ENCODE measurements around the gene DDI2.

DDI2 gene

DNA sequence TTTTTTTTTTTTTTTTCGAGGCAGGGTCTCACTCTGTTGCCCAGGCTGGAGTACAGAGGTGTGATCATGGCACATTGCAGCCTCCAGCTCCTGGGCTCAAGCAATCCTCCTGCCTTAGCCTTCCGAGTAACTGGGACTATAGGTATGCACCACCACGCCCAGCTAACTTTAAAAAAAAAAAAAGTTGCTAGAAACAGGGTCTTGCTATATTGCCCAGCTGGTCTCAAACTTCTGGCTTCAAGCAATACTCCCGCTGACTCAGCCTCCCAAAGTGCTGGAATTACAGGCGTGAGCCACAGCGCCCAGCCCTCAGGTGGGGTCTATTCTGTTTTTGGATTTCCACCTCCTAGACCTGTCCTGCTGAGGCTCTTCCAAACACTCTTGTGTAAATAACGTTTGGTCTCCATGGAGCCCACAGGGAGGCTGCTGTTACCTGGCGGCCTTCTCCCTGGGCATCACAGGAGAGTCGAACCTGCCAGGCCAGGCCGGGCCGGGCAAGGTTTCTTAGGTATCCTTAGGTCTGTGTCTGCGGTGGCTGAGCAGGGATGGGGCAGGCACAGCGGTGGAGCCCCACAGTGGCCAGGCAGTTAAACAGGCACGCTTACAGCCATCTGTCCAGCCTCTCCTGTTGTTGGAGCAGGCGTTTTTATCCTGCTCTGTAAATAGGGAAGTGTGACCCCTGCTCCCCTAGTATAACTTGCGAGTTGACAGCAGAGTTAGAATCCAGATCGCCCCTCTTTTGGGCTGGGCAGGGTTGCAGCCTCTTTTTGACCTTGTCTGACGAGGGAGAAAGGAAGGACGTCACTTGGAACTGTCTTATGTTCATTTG lies 85.7 kb downstream of the DDI2 start:
- no peak for DNase-seq (ENCODE audit: low read depth)

DNA sequence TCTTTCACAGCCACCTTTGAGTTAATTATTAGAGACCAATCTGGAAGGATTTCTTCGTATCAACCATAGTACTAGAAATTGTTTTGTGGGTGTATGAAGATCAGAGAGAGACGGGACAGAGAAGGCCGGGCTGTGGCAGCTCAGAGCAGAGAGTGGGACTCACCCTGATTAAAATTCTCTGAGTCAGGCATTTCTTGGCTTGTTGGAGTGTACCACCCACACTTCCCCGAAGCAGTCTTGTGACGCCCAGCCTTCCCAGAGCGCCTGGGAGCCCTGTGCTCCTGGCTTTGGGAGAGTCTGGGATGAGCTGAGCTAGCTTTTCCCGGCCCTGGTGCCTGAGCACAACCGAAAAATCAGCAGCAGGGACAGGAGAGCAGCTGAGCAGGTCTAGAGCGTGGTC lies 86.3 kb downstream of the DDI2 start:
- DNase-seq (ENCODE audit: low read depth): peak; percentile 85

DNA sequence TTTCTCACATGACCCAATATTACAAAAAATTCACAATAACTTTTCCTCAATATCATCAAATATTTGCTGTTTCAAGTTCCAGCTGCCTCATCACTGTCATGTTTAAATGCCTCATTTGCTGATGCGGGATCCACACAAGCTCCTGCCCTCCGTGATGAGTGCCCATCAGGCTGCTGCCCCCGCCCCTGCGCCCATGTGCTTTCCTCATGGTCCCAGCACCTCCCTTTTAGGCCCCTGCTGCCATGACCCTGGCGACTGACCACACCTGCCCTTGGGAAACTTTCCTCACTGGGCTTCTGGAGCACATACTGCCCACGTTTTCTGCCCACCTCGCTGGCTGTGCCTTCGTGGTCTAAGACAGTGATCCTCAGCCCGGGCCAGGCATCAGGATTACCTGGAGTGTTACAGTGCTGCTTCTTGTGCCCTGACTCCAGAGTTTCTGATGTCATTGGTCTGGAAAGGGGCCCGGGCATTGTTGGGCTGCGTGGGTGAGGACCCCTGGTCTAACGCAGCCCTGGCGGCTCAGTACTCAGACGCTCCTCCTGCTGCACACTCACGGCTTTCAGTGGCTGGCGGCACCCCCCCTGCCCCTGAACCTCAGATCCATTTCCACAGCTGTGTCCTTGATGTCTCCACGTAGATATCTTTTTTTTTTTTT lies 87.4 kb downstream of the DDI2 start:
- no peak for DNase-seq (ENCODE audit: low read depth)

DNA sequence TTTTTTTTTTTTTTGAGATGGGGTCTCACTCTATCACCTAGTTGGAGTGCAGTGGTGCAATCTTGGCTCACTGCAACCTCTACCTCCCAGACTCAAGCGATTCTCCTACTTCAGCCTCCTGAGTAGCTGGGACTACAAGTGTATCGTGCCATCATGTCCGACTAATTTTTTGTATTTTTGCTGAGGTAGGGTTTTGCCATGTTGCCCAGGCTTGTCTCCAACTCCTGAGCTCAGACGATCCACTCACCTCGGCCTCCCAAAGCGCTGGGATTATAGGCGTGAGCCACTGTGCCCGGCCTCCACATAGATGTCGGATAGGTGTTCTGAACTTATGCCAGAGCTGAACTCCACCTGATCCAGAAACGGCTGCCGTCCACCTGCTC lies 87.9 kb downstream of the DDI2 start:
- DNase-seq (ENCODE audit: low read depth): no peak

DNA sequence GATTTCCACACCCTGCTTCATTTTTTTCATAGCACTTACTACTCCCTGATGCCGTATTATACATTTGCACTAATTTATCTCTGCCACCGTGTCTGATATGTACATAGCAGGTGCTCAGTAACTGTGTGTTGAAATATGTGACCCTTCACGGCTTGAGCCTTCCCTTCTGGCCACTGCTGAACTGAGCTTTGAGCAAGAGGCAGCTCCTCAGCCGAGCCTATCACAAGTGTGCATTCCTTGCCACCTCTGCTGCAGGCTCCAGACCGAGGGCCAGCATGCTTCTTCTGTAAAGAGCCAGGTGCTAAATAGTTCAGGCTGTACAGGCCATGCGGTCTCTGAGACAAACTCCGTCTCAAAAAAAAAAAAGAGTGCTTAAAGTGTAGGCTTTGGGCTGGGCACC lies 89.5 kb downstream of the DDI2 start:
- no peak for DNase-seq (ENCODE audit: low read depth)

DNA sequence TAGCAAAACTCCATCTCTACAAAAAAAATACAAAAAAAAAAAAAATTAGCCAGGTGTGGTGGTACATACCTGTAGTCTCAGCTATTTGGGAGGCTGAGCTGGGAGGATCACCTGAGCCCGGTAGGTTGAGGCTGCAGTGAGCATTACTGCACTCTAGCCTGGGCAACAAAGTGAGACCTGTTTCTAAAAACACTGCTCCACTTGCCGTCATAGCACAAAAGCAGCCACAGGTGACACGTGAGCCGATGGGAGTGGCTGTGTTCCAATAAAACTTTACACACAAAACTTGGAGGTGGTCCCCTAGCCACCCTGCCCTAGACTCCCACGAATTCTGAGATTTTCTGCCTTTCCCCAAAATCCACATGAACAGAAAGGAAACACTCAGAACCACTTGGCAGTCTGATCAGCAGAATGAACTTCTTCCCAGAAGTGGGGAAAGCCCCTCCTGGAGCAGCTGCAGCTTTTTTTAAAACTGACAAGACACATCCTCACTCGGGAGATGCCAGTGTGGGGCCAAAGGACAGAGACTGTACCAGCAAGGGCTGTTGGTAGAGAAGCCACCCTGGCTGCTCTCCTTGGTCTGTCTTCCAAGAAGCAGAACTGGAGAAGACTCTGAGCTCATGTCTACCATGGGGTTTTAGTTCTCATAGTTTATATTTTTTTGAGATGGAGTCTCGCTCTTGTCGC lies 90.1 kb downstream of the DDI2 start:
- no peak for DNase-seq (ENCODE audit: low read depth)

DNA sequence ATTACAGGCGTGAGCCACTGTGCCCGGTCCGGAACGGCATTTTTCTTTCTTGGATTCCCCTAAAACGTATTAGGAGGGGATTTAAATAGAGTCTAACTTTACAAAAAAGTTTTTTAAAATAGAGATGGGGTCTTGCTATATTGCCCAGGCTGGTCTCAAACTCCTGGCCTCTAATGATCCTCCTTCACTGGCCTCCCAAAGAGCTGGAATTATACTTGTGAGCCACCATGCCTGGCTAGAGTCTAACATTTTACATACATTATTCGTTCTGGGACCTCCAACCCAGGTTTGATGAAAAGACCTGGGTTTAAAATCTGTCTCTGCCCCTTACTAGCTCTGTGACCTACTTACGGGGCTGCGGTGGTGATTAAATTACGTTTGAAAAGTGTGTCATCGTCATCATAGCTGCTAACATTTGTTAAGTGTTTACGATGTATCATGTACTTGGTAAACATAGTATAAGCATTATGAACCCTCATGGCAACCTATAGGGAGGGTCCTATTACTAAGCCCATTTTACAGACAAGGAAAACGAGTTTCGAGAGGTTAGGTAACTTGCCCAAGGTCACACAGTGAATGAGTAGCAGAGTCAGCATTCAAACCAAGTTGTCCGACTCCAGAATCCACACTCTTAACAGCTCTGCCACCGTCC lies 91.4 kb downstream of the DDI2 start:
- no peak for DNase-seq (ENCODE audit: low read depth)

DNA sequence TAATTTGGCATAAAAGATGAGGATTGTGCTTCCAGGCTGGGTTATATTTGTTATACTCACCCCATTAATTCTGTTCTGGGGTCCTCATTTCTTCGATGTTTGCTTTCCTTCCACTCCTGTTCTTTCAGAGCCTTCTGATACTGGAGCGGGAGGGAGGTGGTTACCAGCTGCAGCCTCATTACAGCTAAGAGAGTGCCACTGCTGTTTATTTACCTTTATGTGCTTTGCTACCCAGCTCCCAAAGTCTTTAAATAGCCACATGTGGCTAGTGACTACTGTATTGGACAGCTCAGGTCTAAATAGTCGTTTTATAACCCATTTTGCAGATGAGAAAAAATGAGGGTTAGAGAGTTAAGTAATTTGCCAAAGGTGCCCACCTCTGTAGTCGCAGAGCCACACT lies 92.0 kb downstream of the DDI2 start:
- DNase-seq (ENCODE audit: low read depth): no peak

DNA sequence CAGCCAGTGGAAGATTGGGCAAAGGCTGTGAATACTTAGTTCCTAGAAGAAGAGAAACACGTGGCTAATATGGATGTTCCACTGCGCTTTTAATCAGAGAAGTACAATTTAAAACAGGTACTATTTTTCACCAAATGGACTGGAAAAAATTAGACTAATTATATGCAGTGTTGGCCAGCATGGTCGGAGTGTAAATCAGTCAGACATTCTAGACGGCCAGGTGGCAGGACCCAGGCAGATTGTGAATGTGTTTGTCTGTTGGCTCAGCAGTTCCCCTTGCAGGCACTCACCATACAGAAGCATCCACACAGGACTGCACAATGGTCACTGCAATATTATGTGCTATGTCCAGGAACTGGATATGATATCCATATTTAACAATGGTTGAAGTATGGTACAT lies 94.9 kb downstream of the DDI2 start:
- DNase-seq (ENCODE audit: low read depth): no peak

DNA sequence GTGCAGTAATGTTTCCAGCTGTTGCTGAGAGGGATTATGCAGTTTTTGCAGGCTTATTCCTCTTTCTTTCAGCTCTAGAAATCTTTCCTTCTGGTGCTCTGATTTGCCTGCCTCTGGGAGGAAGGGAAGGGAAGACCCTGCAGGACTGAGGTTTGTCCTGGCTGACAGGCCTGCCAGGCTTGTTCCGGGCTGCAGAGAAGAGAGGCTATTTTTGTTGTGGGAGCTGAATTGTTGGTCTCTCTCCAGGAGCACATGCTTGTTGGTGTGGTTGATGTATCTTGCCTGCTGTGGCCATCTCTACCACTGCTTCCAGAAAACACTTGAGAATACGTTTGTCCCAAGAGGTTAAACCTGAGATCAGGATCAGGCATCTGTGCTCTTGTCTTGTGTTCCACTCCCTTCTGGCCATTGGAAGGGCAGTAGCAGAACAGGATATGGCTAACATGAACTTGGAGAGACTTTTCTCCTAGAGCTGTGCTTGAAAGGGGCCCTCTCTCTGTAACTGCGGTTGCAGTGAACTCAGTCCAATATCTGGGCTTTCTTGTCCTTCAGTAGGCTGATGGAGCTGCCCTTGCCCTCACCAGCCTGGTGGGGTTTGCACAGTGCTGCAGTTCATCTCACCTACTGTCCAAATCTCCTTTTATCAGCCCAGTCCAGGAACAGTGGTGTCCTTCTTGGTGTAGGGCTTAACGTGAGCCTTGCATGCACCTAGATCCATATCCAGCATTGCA lies 97.3 kb downstream of the DDI2 start:
- DNase-seq (ENCODE audit: low read depth): peak; percentile 28

DNA sequence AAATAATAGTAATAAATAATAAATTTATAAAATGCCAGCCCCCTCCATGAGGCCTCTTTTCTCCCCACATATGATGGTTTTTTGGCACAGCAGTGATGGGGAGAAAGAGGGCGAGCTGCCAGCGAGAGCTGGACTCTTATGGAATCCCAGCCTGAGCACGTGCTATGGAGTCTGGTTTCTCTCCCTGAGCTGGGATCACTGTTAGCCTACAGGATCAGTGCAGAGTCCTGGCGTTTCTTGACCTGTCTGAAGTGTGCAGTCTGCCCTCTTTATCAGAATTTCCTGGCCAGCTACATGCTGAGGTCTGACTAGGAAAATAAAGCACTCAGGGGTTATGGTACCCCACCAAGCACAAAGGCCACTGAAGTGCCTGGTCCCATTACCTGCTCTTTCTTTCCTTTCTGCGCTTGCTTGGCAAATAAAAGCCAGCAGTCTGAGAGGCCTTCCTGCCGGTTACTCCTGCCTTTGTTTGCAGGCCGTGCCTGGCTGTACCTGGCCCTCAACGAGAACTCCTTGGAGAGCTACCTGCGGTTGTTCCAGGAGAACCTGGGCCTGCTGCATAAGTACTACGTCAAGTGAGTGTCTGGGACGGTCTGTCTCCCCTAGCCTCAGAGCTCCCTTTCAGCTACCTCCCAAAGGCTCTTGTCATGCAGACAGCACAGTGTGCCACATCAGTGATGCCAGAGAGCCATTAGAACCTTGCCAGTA lies 100.3 kb downstream of the DDI2 start:
- DNase-seq (ENCODE audit: low read depth): no peak

DNA sequence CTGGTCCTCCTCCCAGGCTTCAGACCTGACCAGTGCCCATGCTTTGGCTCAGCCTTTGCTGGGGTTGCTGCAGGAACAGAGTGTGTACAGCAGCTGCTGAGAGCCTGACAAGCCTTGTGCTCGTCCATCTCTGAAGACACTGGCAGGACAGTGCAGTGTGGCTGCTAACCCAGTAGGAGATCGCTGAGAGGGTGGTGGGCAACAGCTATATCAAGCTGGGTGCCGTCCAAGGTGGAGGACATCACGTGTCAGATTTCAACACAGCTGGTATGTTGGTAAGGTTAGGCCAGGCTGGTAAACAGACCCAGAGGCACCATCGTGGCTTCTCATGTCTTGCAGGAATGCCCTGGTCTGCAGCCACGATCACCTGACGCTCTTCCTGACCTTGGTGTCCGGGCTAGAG lies 100.9 kb downstream of the DDI2 start:
- no peak for DNase-seq (ENCODE audit: low read depth)
